Measurements from ENCODE around the gene OGN. TPM values are rescaled to one million over a fixed set of nuclear protein-coding genes. Genes with fewer than 3 reads are reported as not detected.
"Not testable (repeated sequence)": the region's sequence is repeated elsewhere in the genome, so short reads cannot be mapped to it uniquely, and the experiment has no call there.

Gene OGN
- total RNA-seq, 4 donors from 2014 or later, result 0.97 to 2.4 (median 1.6) TPM

GRCh38 chr9:92414566-92414965, 10.2 kb upstream of the OGN start:
- Histone ChIP-seq H3K9me3 (no peaks in the 10 kb centered on the region), H3K4me3 (no peak overlapping the region), H3K27ac (no peak overlapping the region), H3K27me3 (no peaks in the 10 kb centered on the region), H3K36me3 (no peaks in the 10 kb centered on the region), H3K4me1 (no peaks in the 10 kb centered on the region)
- no peak for DNase-seq (ENCODE audit: low spot score in 2 of 2)
- 63% methylated on average over 1 of the region's 1 CpG for WGBS
- TF ChIP-seq CTCF (IDR thresholded peaks at IDR 0.05) (no peak), EP300 (IDR thresholded peaks at IDR 0.05) (no peak), POLR2AphosphoS5 (IDR thresholded peaks at IDR 0.05) (no peak), POLR2A (IDR thresholded peaks at IDR 0.05) (no peak)

DNA sequence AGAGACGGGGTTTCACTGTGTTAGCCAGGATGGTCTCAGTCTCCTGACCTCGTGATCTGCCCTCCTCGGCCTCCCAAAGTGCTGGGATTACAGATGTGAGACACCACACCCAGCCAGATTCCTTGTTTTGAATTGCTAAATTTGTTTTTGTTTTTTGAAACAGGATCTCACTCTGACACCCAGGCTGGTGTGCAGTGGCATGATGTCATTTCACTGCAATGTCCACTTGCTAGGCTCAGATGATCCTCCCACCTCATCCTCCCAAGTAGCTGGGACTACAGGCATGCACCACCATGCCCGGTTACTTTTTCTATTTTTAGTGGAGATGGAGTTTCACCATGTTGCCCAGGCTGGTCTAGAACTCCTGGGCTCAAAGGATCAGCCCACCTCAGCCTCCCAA, 6.8 kb upstream of the OGN start:
- not testable (repeated sequence) for H3K27me3 ChIP-seq; DNase-seq (ENCODE audit: low spot score in 2 of 2); H3K36me3 ChIP-seq; H3K4me1 ChIP-seq; H3K4me3 ChIP-seq; H3K9me3 ChIP-seq; H3K27ac ChIP-seq
- 54% methylated on average over 4 of the region's 4 CpGs for WGBS

DNA sequence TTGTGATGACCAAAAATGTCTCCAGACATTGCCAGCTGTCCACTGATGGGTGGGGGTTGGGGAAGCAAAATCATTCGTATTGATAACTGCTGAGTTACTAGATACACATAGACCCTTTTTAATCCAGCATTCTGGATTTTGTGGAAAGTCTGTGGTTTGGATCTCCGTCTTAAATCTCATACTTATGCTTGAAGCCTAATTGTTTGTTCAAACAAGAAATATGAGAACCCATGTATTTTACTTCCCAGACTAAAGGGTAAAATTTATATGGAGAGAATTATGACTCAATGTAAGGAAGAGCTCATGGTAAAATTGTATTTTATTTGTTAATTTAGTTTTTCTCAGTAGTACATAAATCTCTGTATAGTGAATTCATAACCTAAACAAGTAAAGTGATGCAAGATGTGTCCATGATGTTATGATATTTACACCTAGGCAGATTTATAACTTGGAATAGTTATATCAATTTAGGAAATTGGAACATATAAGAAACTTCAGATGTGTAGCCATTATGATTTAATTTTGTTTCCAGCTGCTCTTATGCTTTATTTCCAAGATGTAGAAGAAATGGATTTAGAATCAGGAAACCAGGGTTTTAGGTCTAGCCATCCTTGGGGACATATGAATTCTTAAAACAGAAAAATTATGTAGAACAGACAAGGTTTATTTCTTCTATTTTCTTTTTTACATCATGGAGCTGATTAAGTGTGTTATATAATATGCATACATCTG, 4.5 kb upstream of the OGN start:
- H3K4me3 ChIP-seq, result no peak overlapping the region
- no peak overlapping the region for H3K27ac ChIP-seq
- H3K4me1 ChIP-seq, result peaks cover 17% of the 10 kb centered on the region
- H3K27me3 ChIP-seq, result no peaks in the 10 kb centered on the region
- no peak for DNase-seq (ENCODE audit: low spot score in 2 of 2)
- WGBS, result 86% methylated on average over 2 of the region's 2 CpGs
- no peaks in the 10 kb centered on the region for H3K9me3 ChIP-seq
- no peak for TF ChIP-seq POLR2AphosphoS5 (IDR thresholded peaks at IDR 0.05)
- TF ChIP-seq POLR2A (IDR thresholded peaks at IDR 0.05), result no peak
- TF ChIP-seq EP300 (IDR thresholded peaks at IDR 0.05), result no peak
- no peak for TF ChIP-seq CTCF (IDR thresholded peaks at IDR 0.05)
- H3K36me3 ChIP-seq, result no peaks in the 10 kb centered on the region

- H3K4me3 ChIP-seq, result no peak overlapping the region
- no peaks in the 10 kb centered on the region for H3K27me3 ChIP-seq
- TF ChIP-seq POLR2AphosphoS5 (IDR thresholded peaks at IDR 0.05) (no peak), CTCF (IDR thresholded peaks at IDR 0.05) (no peak), POLR2A (IDR thresholded peaks at IDR 0.05) (no peak), EP300 (IDR thresholded peaks at IDR 0.05) (no peak)
- DNase-seq (ENCODE audit: low spot score in 2 of 2), result no peak
- no peaks in the 10 kb centered on the region for H3K9me3 ChIP-seq
- peaks cover 17% of the 10 kb centered on the region for H3K4me1 ChIP-seq
- no peak overlapping the region for H3K27ac ChIP-seq
- 89% methylated on average over 2 of the region's 2 CpGs for WGBS
- no peaks in the 10 kb centered on the region for H3K36me3 ChIP-seq
These were observed 3.4 kb upstream of the OGN start for GRCh38 chr9:92407818-92408217.

GRCh38 chr9:92406477-92406876, 2.1 kb upstream of the OGN start:
- Histone ChIP-seq H3K4me3 (no peak overlapping the region), H3K27me3 (no peaks in the 10 kb centered on the region), H3K36me3 (no peaks in the 10 kb centered on the region), H3K4me1 (peaks cover 17% of the 10 kb centered on the region), H3K27ac (peak overlapping the region; percentile 16), H3K9me3 (no peaks in the 10 kb centered on the region)
- TF ChIP-seq CTCF (IDR thresholded peaks at IDR 0.05) (no peak), POLR2AphosphoS5 (IDR thresholded peaks at IDR 0.05) (no peak), EP300 (IDR thresholded peaks at IDR 0.05) (no peak), POLR2A (IDR thresholded peaks at IDR 0.05) (no peak)
- WGBS, result 34% methylated on average over 3 of the region's 3 CpGs
- DNase-seq (ENCODE audit: low spot score in 2 of 2), result no peak

- Histone ChIP-seq H3K36me3 (no peaks in the 10 kb centered on the region), H3K4me1 (peaks cover 17% of the 10 kb centered on the region), H3K9me3 (no peaks in the 10 kb centered on the region), H3K27ac (no peak overlapping the region), H3K4me3 (no peak overlapping the region), H3K27me3 (no peaks in the 10 kb centered on the region)
- no peak for TF ChIP-seq POLR2AphosphoS5 (IDR thresholded peaks at IDR 0.05)
- TF ChIP-seq EP300 (IDR thresholded peaks at IDR 0.05), result no peak
- no peak for TF ChIP-seq CTCF (IDR thresholded peaks at IDR 0.05)
- no peak for TF ChIP-seq POLR2A (IDR thresholded peaks at IDR 0.05)
- WGBS, result 64% methylated on average over 4 of the region's 4 CpGs
- no peak for DNase-seq (ENCODE audit: low spot score in 2 of 2)
These were observed 1.4 kb upstream of the OGN start for GRCh38 chr9:92405818-92406217.
